ENCODE data around the gene TET2. TPM values are rescaled to one million over a fixed set of nuclear protein-coding genes. Genes with fewer than 3 reads are reported as not detected.
"Not testable (repeated sequence)": the region's sequence is repeated elsewhere in the genome, so short reads cannot be mapped to it uniquely, and the experiment has no call there.

The TET2 gene
- total RNA-seq, 6 experiments from 2014 or later = 5.8 to 8.8 (median 7.0) TPM

GRCh38 chr4:105293360-105293759, 146.7 kb downstream of the TET2 start:
- Histone ChIP-seq H3K4me1 (no peaks in the 10 kb centered on the region), H3K9me3 (no peaks in the 10 kb centered on the region), H3K36me3 (no peaks in the 10 kb centered on the region), H3K27ac (no peak overlapping the region), H3K27me3 (no peaks in the 10 kb centered on the region), H3K4me3 (no peak overlapping the region)
- ATAC-seq (no peak), DNase-seq (no peak)
- intact Hi-C loops (cut with DNase I) = no loop called here
- TF ChIP-seq CTCF (IDR thresholded peaks at IDR 0.05) (no peak), POLR2A (IDR thresholded peaks at IDR 0.05) (no peak)

- no peak for DNase-seq
- H3K27me3 ChIP-seq = no peaks in the 10 kb centered on the region
- H3K4me3 ChIP-seq = no peak overlapping the region
- H3K36me3 ChIP-seq = no peaks in the 10 kb centered on the region
- no peak for ATAC-seq
- no CpG with 5 or more reads among the region's 6 CpGs for WGBS (ENCODE audit: insufficient coverage, low coverage, low lambda C conversion rate, missing lambda C conversion rate)
- H3K27ac ChIP-seq = no peak overlapping the region
- H3K4me1 ChIP-seq = no peaks in the 10 kb centered on the region
- intact Hi-C loops (cut with DNase I) = no loop called here
- H3K9me3 ChIP-seq = no peaks in the 10 kb centered on the region
- no peak for TF ChIP-seq CTCF (IDR thresholded peaks at IDR 0.05)
- no peak for TF ChIP-seq POLR2A (IDR thresholded peaks at IDR 0.05)
These were observed 150.0 kb downstream of the TET2 start for GRCh38 chr4:105296672-105297071.

- WGBS (ENCODE audit: insufficient coverage, low coverage, low lambda C conversion rate, missing lambda C conversion rate) = 100% methylated on average over 1 of the region's 1 CpG
- H3K4me1 ChIP-seq; H3K9me3 ChIP-seq; intact Hi-C loops (cut with DNase I); DNase-seq; H3K4me3 ChIP-seq; H3K27ac ChIP-seq; H3K27me3 ChIP-seq; H3K36me3 ChIP-seq; ATAC-seq: not testable (repeated sequence)
These were observed 152.4 kb downstream of the TET2 start for GRCh38 chr4:105299027-105299426.

- DNase-seq (no peak), ATAC-seq (no peak)
- Histone ChIP-seq H3K4me1 (no peaks in the 10 kb centered on the region), H3K27ac (no peak overlapping the region), H3K9me3 (no peaks in the 10 kb centered on the region), H3K36me3 (no peaks in the 10 kb centered on the region), H3K4me3 (no peak overlapping the region), H3K27me3 (no peaks in the 10 kb centered on the region)
- TF ChIP-seq CTCF (IDR thresholded peaks at IDR 0.05) = no peak
- TF ChIP-seq POLR2A (IDR thresholded peaks at IDR 0.05) = no peak
- intact Hi-C loops (cut with DNase I) = no loop called here
These were observed 157.4 kb downstream of the TET2 start for GRCh38 chr4:105304085-105304484.

- ATAC-seq = no peak
- whole genome bisulfite sequencing (ENCODE audit: insufficient coverage, low coverage, low lambda C conversion rate, missing lambda C conversion rate) = 64% methylated on average over 4 of the region's 5 CpGs
- Histone ChIP-seq H3K36me3 (no peaks in the 10 kb centered on the region), H3K4me3 (no peak overlapping the region), H3K27ac (no peak overlapping the region), H3K9me3 (no peaks in the 10 kb centered on the region), H3K27me3 (no peaks in the 10 kb centered on the region), H3K4me1 (no peaks in the 10 kb centered on the region)
- TF ChIP-seq POLR2A (IDR thresholded peaks at IDR 0.05) (no peak), CTCF (IDR thresholded peaks at IDR 0.05) (no peak)
- no peak for DNase-seq
- intact Hi-C loops (cut with DNase I) = no loop called here
These were observed 158.6 kb downstream of the TET2 start for GRCh38 chr4:105305019-105305836.

All from right lobe of liver (tissue), 6 donors.